Lower leg skin (tissue), 4 donors: ENCODE results near the gene MT1B. TPM values are rescaled to one million over a fixed set of nuclear protein-coding genes. Genes with fewer than 3 reads are reported as not detected.
A peak's percentile ranks its signal among the peaks of the same experiment; 100 is the strongest.

Source experiments
- DNase-seq, 2 donors: peaks; one replicate each; pipeline ENCODE4 v3.0.0-alpha.2; 2019; ENCODE audit warnings: low spot score in 2 of 2
- H3K4me3 ChIP-seq: fragments of 200-600 bp; sonication (generic); 2 replicates; pipeline ENCODE4 v1.5.1; 2017; ENCODE audit warnings: mild to moderate bottlenecking, low read depth; ENCODE audit not compliant: poor library complexity, severe bottlenecking
- POLR2A ChIP-seq, 2 donors: fragments of 450-650 bp; IDR thresholded peaks; one replicate each; pipeline ENCODE4 v1.6.1; 2016 to 2017; ENCODE audit warnings: antibody characterized with exemption in 2 of 2, mild to moderate bottlenecking in 1 of 2, moderate library complexity in 1 of 2
- WGBS, 2 donors: methylation state at CpG; one replicate each; pipeline ENCODE4 v1.1.5; 2018; 5-methylcytosine and 5-hydroxymethylcytosine counted together
- intact Hi-C: fragments of 100-400 bp; cut with DNase I; formaldehyde crosslinking; loops from one replicate; pipeline ENCODE4 v1.15.0; 2023; ENCODE audit warnings: low total_unique reads
- total RNA-seq, 4 donors: library from RNA; depleted of rRNA; stranded (reverse); fragments of >200 nt; gene quantifications; one replicate each; pipeline ENCODE4 v1.1.0, GENCODE V29; 2016
- TF ChIP-seq, protein P1 (sequence below), 3 donors: fragments of 450-650 bp; IDR thresholded peaks; one replicate each; pipeline ENCODE4 v1.5.1; 2016; ENCODE audit warnings: antibody characterized with exemption in 3 of 3, mild to moderate bottlenecking in 3 of 3, moderate library complexity in 2 of 3

MT1B gene
- total RNA-seq, 4 donors from 2014 or later: not detected

DNA sequence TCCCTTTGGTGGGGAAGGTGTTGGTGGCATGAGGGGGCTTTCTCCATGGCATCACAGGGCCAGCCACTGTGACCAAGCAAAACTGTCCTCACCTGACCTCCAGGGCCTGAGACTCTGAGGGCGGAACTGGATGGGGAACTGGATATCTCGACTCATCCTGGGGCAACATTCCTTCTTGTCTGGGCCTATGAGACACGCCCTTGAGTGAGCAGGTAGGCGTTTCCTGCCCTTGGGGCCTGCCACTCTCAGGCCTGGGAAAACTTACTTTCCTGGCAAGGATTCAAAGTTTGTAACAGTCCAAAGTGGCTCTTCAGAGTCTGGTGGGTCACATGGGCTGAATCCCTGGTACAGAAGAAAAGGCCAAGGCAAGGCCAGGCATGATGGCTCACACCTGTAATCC, 40.2 kb downstream of the MT1B start:
- H3K4me3 ChIP-seq: no peak overlapping the region
- TF ChIP-seq POLR2A (IDR thresholded peaks at IDR 0.05): no peak
- TF ChIP-seq, protein P1, sequence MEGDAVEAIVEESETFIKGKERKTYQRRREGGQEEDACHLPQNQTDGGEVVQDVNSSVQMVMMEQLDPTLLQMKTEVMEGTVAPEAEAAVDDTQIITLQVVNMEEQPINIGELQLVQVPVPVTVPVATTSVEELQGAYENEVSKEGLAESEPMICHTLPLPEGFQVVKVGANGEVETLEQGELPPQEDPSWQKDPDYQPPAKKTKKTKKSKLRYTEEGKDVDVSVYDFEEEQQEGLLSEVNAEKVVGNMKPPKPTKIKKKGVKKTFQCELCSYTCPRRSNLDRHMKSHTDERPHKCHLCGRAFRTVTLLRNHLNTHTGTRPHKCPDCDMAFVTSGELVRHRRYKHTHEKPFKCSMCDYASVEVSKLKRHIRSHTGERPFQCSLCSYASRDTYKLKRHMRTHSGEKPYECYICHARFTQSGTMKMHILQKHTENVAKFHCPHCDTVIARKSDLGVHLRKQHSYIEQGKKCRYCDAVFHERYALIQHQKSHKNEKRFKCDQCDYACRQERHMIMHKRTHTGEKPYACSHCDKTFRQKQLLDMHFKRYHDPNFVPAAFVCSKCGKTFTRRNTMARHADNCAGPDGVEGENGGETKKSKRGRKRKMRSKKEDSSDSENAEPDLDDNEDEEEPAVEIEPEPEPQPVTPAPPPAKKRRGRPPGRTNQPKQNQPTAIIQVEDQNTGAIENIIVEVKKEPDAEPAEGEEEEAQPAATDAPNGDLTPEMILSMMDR (IDR thresholded peaks at IDR 0.05): no peak
- peak in 1 of 2 donors; percentile 71 for DNase-seq
- 34 to 57% methylated on average over 4 of the region's 4 CpGs for WGBS, 2 donors
- intact Hi-C loops: no loop called here

DNA sequence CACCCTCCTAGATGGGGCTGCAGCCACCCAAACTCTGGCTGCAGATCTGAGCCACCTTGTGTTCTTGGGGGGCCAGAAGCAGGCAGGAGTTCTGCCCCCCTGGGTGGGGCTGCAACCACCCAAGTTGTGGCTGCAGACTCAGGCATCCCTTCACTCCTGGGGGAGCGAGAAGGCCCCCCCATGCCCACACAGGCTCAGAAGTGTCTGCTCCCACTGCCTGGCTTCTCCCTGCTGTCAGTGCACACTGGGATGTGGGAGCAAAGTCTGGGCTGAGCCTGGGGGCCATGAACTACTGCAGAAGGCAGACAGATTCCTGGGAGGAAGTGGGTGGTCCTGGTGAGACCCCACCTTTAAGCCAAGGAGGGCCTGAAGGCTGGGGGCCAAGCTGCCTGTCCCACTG, 43.6 kb downstream of the MT1B start:
- DNase-seq: no peak
- H3K4me3 ChIP-seq: no peak overlapping the region
- TF ChIP-seq POLR2A (IDR thresholded peaks at IDR 0.05): no peak
- TF ChIP-seq, protein P1 (IDR thresholded peaks at IDR 0.05): no peak
- intact Hi-C loops: no loop called here
- 60 to 100% methylated on average over 1 of the region's 1 CpG for WGBS, 2 donors

DNA sequence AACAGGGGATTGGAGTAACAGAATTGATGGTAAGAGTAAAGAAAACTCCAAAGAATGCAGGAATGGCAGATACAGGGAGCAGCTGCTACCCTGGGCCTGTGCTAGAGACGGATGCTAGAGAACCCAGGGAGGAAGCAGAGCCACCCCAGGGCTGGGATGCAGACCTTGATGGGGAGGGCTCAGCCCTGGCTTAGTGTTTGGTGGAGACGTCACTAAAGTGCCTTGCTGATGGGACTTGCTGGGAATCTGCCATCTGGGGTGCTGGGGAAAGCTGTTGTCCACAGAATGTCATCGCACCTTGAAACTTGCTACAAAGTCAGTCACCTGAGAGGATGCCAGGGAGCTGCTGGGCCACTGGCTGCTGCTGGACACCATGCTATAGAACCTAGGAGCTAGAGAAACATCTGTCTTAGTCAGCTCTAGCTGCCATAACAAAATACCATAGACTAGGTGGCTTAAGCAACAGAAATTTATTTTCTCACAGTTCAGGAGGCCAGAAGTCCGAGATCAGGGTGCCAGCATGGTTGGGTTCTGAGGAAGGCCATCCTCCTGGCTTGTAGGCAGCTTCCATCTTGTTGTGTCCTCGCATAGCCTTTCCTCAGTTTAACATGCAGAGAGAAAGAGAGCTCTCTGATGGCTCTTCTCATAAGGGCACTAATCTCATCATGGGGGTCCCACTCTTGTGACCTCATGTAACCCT, 45.9 kb downstream of the MT1B start:
- 88 to 96% methylated on average over 4 to 5 of the region's 5 CpGs for WGBS, 2 donors
- intact Hi-C loops: no loop called here
- no peak for TF ChIP-seq POLR2A (IDR thresholded peaks at IDR 0.05)
- TF ChIP-seq, protein P1 (IDR thresholded peaks at IDR 0.05): no peak
- no peak overlapping the region for H3K4me3 ChIP-seq
- peak in 1 of 2 donors; percentile 50 for DNase-seq

DNA sequence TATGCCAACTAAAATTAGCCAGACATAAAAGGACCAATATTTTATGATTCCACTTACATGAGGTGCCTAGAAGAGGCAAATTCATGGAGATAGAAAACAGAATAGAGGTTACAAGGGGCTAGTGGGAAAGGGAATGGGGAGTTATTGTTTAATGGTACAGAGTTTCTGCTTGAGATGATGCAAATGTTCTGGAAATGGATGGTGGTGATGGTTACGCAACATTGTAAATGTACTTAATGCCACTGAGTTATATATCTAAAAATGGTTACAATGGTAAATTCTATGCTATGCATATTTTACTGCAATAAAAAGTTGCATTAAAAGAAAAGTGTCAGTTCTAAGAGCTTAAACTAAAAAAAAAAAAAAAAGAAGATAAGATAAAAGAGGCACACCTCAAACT, 48.5 kb downstream of the MT1B start:
- H3K4me3 ChIP-seq: no peak overlapping the region
- no peak for DNase-seq
- WGBS, 2 donors: 0 to 50% methylated on average over 1 of the region's 1 CpG
- intact Hi-C loops: loop anchor here (10.0 kb wide), 2 partner anchors 115 to 185 kb away; partner anchors contain the start of gene MT3
- TF ChIP-seq, protein P1 (IDR thresholded peaks at IDR 0.05): no peak
- no peak for TF ChIP-seq POLR2A (IDR thresholded peaks at IDR 0.05)

DNA sequence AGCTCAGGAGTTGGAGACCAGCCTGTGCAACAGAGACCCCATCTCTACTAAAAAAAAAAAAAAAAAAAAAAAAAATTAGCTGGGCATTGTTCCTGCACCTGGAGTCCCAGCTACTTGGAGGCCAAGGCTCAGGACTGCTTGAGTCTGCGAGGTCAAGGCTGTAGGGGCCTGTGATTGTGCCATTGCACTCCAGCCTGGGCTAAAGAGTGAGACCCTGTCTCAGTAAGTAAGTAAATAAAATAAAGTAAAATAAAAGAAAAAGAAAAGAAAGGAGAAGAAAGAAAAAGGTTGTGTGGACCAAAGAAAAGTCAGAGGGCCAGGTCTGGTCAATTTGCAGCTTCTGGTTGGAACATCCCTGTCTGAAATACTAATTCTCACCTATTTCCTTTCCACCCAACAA, 48.9 kb downstream of the MT1B start:
- WGBS, 2 donors: 94 to 100% methylated on average over 1 of the region's 1 CpG
- no peak for TF ChIP-seq POLR2A (IDR thresholded peaks at IDR 0.05)
- TF ChIP-seq, protein P1 (IDR thresholded peaks at IDR 0.05): no peak
- DNase-seq: peak in 1 of 2 donors; percentile 50
- intact Hi-C loops: loop anchor here (10.0 kb wide), 2 partner anchors 116 to 186 kb away; partner anchors contain the start of gene MT3
- no peak overlapping the region for H3K4me3 ChIP-seq
